Measurements from ENCODE around the gene SHC3.

The SHC3 gene

DNA sequence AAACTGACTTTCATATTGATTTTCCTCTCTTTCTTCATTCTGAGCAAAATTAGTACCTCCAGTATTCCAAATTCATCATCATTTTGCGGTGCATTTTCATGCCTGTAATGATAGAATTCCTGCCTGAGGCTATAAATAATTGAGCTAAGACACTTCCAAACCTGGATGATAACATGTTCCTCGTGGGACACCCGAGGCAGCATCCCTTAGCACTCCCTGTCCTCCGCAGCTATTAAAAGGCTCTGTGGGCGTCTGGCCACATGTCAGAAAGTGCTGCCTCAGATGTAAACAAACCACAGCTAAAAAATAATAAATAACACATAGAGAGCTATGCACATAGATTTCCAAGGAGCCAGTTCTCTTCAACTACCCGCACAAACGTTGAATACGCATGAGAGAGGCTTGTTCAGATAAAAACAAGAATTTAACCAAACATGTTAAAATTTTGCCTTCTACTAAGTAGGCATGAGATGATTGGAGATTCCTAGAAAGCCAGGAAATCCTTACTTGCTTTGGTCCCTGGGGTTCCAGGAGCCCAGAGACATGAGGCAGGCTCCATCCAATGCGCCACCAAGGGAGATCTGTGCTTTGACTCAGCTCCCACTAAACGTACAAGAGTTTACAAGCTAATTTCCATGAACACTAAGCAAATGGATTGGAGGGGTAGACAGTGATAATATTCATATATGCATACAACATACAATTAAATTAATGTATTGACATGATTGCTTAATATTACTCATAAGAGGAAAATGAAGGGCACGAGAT, 82.7 kb downstream of the SHC3 start:
- in situ Hi-C loops (cut with MboI; ENCODE audit: low pct_unique_long_range_greater_than_20kb, low sequenced_read_pairs, unreplicated experiment): no loop called here
- TF ChIP-seq, protein P1, sequence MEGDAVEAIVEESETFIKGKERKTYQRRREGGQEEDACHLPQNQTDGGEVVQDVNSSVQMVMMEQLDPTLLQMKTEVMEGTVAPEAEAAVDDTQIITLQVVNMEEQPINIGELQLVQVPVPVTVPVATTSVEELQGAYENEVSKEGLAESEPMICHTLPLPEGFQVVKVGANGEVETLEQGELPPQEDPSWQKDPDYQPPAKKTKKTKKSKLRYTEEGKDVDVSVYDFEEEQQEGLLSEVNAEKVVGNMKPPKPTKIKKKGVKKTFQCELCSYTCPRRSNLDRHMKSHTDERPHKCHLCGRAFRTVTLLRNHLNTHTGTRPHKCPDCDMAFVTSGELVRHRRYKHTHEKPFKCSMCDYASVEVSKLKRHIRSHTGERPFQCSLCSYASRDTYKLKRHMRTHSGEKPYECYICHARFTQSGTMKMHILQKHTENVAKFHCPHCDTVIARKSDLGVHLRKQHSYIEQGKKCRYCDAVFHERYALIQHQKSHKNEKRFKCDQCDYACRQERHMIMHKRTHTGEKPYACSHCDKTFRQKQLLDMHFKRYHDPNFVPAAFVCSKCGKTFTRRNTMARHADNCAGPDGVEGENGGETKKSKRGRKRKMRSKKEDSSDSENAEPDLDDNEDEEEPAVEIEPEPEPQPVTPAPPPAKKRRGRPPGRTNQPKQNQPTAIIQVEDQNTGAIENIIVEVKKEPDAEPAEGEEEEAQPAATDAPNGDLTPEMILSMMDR (IDR thresholded peaks at IDR 0.05; ENCODE audit: extremely low read depth, insufficient read depth, missing control alignments): no peak

DNA sequence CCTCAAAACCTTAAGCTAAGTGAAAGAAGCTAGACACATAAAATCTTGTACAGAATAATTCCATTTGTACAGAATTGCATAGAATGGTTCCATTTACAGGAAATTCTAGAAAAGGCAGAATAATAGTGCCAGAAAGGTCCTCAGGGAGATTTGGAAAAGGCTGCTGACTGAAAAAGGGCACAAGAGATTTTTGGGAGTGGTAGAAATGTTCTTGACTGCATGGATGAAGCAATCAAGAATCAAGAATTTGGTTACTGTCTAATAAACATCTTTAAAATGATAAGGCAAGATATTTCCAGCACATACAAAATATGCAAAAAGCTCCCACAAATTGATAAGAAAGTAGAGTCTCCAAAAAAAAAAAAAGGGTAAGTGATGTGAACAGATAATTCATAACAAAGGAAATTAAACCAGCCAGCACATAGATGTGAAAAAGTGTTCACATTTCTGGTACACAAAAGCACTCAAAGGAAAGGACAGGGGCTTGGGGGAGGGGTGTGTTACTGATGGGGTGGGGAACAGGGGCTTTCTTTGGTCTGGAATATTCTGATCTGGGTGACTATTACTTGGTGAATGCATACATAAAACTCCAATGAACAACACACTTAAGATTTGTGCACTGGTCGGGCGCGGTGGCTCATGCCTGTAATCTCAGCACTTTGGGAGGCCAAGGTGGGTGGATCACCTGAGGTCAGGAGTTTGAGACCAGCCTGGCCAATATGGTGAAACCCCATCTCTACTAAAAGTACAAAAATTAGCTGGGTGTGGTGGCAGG, 85.2 kb downstream of the SHC3 start:
- no peak for DNase-seq (ENCODE audit: low spot score)
- in situ Hi-C loops (cut with MboI; ENCODE audit: low pct_unique_long_range_greater_than_20kb, low sequenced_read_pairs, unreplicated experiment): no loop called here
- TF ChIP-seq, protein P1 (IDR thresholded peaks at IDR 0.05; ENCODE audit: extremely low read depth, insufficient read depth, missing control alignments): no peak

More for the DNA sequence above, 82.7 kb downstream of the SHC3 start:
- DNase-seq (ENCODE audit: low spot score): no peak

DNA sequence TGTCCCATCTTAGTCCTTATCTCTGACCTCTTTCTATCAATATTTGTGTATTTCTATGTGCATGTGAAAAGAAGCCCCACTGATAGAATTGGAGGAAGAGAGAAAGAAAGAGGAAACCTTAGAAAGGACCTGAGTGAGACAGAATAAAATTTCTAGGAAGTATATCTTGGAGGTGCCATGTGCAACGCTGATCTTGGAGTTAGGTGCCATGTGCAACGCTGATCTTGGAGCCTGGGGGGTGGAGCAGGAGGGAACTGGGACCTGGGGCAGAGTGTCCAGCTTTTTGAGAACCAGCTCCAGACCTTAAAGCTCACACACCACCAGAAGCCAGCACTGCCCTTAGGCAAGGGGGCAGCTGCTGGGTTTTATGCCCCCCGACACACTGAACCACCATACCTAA, 89.4 kb downstream of the SHC3 start:
- in situ Hi-C loops (cut with MboI; ENCODE audit: low pct_unique_long_range_greater_than_20kb, low sequenced_read_pairs, unreplicated experiment): no loop called here
- TF ChIP-seq, protein P1 (IDR thresholded peaks at IDR 0.05; ENCODE audit: extremely low read depth, insufficient read depth, missing control alignments): no peak
- DNase-seq (ENCODE audit: low spot score): no peak

DNA sequence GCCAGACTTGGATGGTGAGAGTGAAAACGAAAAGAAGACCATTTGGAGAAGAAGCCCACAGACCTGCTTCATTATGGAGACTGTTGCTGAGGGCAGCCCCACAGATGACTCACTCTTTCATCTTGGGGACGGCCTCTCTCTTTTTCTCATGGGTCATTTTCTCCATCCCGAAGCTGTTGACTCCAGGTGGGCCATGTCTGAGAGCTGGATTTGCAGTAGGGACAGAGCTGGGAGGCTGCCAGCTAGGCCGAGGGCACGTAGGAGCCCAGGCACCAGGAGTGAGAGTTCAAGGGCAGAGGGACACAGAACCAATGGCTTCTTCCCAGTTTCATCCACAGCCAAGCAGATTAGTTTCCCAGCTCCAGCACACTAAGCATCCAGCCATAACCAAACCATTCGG, 95.0 kb downstream of the SHC3 start:
- in situ Hi-C loops (cut with MboI; ENCODE audit: low pct_unique_long_range_greater_than_20kb, low sequenced_read_pairs, unreplicated experiment): no loop called here
- TF ChIP-seq, protein P1 (IDR thresholded peaks at IDR 0.05; ENCODE audit: extremely low read depth, insufficient read depth, missing control alignments): no peak
- no peak for DNase-seq (ENCODE audit: low spot score)

DNA sequence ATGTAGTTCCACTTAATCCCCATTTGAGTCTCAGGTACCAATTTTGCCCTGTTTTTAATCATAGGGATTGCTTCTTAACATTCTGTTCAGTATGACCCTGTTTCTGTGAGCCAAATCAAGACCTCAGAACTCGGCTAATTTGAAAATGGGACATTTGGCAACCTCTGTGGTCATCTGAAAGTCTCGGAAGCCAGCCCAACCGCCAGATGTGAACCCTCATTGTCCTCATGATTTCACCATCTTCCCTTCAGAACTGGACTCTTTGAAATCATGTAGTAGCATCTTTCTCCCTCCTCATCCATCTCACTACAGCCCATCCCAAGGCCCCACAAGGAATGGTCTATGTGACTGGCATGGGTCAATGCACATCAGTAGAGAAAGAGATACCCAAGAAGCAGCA, 98.4 kb downstream of the SHC3 start:
- DNase-seq (ENCODE audit: low spot score): no peak
- TF ChIP-seq, protein P1 (IDR thresholded peaks at IDR 0.05; ENCODE audit: extremely low read depth, insufficient read depth, missing control alignments): no peak
- in situ Hi-C loops (cut with MboI; ENCODE audit: low pct_unique_long_range_greater_than_20kb, low sequenced_read_pairs, unreplicated experiment): no loop called here

DNA sequence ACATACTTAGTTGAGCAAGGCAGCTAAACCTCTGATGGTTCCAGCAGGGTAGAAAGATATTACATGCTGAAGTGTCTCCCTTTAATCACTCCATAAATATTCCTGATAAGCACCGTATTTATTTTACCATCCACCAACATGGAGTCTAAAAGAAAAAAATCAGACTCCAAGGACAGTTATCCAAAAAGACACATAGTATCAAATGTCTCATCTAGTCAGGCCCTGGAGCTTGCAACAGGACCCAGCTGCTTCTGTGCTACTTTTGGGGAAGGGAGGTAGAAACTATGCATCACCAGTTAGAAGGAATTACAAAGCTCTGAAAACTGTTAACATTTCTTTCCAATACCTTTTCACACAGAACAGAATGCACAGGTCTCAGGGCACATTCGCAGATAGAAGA, 99.2 kb downstream of the SHC3 start:
- in situ Hi-C loops (cut with MboI; ENCODE audit: low pct_unique_long_range_greater_than_20kb, low sequenced_read_pairs, unreplicated experiment): no loop called here
- DNase-seq (ENCODE audit: low spot score): no peak
- TF ChIP-seq, protein P1 (IDR thresholded peaks at IDR 0.05; ENCODE audit: extremely low read depth, insufficient read depth, missing control alignments): no peak

All from GM13977 (cell line).